ENCODE measurements around the gene MKLN1.
"Not testable (repeated sequence)": the region's sequence is repeated elsewhere in the genome, so short reads cannot be mapped to it uniquely, and the experiment has no call there.

Gene MKLN1

DNA sequence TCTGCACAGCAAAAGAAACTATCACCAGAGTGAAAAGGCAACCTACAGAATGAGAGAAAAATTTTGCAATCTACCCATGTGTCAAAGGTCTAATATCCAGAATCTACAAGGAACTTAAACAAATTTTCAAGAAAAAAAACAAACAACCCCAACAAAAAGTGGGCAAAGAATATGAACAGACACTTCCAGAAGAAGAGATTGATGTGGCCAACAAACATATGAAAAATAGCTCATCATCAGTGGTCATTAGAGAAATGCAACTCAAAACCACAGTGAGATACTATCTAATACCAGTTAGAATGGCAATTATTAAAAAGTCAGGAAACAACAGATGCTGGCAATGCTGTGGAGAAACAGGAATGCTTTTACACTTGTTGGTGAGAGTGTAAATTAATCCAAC, 7.1 kb upstream of the MKLN1 start:
- DNase-seq = no peak

DNA sequence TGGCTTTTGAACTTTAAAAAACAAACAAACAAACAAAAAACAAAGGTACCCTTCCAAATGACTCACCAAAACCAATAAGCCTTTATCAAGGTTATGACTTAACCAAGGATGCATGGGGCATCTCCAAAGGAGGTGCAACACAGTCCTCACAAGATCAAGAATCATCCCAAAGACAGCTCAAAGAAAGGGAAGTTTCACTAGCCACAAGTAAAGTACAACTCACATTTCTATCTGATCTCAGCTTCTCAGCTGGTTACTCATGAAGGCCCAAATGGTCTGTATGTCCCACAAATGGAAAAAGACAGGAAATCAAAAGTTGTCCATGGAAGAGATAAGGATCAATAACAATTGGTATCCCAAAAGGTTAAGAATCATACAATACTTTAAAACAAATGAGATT, 6.0 kb upstream of the MKLN1 start:
- no peak for DNase-seq

DNA sequence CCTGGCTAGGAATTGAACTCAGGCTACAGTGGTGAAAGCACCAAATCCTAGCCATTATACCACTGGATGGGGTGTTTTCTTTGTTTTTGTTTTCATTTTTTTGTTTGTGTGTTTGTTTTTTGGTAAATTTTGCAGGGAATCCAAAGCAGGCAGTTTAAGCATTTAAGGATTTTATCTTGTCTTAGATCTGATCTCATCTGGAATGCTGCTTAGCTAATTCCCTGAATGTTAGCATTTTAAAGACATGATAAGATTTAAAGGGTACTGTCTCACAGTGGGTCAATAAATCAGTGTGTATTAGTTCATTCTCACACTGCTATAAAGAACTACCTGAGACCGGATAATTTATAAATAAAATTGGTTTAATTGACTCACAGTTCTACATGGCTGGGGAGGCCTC, 5.6 kb upstream of the MKLN1 start:
- no peak for DNase-seq

DNA sequence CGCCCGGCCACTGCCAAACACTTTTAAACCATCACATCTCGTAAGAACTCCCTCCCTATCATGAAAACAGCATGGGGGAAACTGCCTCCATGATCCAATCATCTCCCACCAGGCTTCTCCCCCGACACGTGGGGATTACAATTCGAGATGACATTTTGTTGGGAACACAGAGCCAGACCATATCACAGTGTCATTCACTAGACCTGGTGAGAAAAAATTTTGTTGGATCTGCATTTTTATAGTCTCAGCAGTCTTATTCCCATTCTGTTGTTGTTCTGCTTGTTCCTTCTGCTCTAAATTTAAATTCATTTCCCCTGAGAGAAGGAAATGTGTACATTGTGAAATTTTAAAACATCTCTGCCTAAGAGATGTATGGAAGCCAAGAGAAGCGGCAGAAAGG, 4.8 kb upstream of the MKLN1 start:
- DNase-seq = no peak

GRCh38 chr7:131325179-131325840, 2.4 kb upstream of the MKLN1 start:
- DNase-seq = no peak

GRCh38 chr7:131326576-131326975, 1.1 kb upstream of the MKLN1 start:
- no peak for DNase-seq

DNA sequence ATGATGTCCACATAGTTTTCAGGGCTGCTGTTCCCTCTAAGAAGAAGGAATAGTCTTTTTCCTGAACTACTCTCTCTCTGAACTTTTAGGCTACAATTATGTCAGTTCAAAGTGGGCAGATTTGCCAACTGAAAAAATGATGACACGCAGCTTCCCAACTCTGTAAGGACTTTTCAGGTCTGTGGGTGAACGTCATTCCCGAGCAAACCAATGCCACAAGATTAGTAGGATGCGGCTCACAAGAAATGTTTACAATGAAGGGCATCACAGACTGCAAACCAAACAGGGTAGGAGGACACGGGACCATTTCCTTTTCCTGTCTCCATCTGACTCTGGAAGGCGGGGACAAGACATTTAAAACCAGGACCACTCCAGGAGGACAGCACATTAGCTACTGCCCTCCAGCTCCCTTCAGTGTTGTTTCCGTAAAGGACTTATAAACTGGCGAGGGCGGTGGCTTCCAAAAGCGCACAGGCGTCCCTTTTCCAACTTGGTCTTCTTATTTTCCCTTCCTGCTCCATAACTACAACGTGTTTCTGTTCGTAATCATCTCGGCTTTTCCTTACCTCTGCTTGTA, 539 bp upstream of the MKLN1 start:
- DNase-seq = no peak

DNA sequence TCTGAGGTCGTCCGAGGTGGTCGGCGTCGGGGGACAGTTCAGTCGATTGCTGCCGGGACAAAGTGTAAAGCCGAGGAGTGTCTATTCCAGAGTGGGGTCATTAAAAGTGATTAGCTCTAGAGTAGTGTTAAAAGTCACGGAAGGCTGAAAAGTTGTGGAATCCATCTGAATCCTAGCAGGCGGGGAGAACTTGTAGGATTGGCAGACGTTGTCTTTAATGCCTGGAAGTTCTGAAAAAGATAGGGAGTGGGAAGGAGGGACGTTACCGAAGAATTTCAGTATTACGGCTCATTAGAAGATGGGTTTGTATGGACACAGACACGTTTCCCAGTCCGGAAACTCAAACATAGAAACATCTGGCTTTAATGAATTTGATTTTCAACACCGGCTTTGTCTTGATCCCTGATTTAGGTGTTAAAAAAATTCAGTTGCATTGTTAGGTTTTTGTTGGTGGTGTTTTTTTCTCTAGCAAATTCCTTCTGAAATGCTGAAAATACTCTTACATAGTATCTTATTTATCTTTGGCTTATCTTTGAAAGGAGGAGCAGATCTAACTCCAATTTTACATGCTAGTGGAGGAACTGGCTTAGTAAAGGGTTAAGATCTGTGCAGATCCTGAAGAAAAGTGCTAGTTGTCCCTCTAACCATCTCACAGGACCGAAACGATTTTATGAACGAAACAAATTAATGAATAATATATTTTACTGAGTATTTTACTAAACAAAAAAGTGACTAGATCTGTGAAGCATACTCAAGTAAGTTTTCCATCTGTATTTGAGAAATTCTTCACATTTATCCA, 900 bp downstream of the MKLN1 start:
- no peak for DNase-seq

GRCh38 chr7:131329176-131329570, 1.5 kb downstream of the MKLN1 start:
- DNase-seq = no peak

- DNase-seq = no peak
These were observed 2.6 kb downstream of the MKLN1 start for GRCh38 chr7:131330299-131330698.

- no peak for DNase-seq
These were observed 4.1 kb downstream of the MKLN1 start for GRCh38 chr7:131331806-131332205.

DNA sequence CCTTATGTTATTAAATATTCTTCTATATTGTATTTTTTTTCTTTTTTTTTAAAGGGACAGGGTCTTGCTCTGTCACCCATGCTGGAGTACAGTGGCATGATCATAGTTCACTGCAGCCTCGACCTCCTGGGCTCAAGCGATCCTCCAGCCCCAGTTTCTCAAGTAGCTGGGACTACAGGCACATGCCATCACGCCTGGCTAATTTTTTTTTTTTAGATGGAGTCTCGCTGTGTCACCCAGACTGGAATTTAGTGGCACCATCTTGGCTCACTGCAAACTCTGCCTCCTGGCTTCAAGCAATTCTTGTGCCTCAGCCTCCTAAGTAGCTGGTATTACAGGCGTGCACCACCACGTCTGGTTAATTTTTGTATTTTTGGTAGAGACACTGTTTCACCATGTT, 5.1 kb downstream of the MKLN1 start:
- not testable (repeated sequence) for DNase-seq

DNA sequence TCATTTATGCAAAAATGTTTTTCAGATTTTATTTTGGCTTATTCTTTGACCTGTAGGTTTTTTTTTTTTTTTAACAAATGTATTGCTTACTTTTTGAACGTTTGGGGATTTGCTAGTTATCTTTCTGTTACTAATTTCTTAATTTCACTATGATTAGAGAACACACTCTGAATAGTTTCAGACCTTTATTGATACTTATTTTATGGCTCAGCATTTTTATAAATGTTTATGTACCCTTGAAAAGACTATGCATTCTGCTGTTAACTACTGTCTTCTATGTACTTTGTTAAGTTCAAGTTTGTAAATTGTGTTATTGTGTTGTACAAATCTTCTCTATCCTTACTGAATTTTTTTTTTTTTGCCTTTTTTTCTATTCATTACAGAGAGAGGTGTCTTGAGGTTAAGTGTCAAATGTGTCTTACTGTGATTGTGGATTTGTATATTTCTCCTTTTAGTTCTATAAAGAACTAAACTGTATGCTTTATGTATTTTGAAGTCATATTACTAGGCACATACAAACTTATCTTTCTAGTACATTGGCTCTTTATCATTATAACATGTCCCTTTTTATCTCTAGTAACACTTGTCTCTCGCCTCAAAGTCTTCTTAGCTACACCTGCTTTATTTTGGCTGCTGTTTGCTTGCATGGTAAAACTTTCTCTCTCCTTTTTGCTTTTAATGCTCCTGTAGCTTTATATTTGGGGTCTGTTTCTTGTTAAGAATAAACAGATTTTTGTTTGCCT, 8.1 kb downstream of the MKLN1 start:
- no peak for DNase-seq

DNA sequence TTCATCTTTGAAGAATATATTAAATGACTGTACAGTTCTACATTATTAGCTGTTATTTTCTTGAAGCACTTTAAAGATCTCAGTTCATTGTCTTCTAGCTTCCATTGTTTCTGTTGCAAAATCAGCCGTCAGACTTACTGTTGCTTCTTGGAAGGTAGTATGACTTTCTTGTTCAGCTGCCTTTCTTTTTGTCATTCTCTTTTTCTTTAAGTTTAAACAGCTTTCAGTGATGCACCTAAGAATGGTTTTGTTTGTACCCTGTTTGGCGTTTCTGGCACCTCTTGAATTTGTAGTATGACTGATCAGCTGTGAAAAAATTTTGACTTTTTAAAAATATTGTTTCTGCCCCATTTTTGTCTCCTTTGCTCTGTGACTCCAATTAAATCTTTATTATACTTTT, 9.3 kb downstream of the MKLN1 start:
- DNase-seq = no peak

DNA sequence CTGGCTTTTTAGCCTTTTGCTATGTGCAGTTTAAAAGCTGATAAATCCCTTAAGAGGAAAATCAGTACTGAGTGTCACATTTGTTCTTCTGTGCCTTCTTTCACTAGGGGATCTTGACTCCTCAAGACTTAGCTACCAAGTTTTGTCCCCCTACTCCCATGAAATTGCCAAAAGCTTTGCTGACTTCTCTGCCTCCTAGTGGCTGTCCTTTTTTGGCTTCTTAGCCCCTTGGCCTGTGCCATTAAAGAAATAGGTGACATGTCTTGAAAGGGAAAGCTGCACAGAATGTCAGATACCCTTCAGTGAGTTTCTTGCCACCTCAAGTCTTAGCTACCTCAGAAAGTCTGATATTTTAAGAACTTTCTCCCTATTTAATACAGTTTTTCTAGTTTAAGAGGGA, 10.5 kb downstream of the MKLN1 start:
- DNase-seq = no peak

DNA sequence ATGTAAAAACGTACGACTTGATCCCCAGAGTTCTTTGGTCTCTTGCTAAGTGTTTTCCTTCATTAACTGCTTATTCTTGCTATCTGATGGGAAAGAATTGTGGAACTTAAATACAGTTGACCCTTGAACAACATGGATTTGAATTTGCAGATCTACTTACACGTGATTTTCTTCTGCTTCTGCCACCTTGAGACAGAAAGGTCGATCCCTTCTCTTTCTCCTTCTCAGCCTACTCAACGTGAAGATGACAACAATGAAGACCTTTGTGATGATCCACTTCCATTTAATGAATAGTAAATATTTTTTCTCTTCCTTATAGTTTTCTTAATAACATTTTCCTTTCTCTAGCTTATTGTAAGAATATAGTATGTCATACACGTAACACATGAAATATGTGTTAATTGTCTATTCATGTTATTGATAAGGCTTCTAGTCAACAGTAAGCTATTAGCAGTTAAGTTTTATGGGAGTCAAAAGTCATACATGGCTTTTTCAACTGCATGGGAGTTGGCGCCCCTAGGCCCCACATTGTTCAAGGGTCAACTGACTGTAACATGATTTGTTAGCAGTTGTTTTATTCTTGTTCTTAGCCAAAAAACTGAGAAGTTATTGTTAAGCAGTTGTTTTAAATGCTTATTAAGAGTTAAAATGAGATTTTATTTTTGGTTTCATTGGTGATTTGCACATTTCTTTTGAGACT, 11.2 kb downstream of the MKLN1 start:
- no peak for DNase-seq

GRCh38 chr7:131341690-131342089, 14.0 kb downstream of the MKLN1 start:
- no peak for DNase-seq

DNA sequence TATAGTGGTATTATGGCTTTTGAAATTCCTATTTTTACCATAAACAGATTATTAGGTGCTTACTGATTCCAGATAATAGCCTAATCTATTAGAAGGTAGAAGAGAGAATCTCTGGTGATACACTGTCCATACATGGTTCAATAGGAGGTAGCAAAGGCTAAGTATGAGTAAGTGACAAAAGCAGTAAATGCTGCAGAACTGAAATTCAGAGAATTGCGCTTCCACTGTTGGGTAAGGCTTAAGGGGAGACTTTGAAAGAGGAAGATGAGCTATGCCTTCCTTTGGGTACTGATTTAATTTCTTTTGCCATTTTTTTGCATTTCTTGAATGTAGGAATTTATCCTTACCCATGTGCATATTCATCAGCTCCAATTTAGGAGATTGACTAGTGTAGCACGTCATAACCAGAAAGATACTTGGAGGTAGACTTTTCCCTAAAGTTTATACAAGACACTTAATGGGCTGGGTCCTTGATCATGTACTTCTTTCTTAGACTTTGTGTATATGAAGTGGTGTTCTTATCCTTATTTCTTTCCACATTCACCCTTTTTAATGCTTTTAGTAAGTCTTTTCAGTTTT, 15.3 kb downstream of the MKLN1 start:
- DNase-seq = no peak

- no peak for DNase-seq
These were observed 19.4 kb downstream of the MKLN1 start for GRCh38 chr7:131346885-131347592.

DNA sequence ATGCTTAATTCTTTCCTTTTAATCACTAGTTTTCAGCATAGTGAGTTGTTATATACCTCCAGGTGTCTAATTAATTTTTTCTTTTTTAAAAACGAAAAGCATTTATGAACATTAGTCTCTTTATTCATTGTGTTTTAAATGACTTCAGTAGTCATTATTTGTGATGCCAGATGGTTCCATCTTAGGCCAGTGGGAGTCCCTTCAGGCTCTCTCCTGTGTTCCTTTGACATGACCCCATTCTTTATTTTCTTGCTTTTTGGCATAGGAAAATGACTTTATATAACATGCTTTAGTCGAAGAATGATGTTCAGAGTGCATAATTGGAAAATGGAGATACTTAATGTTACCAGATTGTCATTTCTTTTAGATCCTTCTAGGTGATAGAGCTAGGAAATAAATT, 24.4 kb downstream of the MKLN1 start:
- no peak for DNase-seq

DNA sequence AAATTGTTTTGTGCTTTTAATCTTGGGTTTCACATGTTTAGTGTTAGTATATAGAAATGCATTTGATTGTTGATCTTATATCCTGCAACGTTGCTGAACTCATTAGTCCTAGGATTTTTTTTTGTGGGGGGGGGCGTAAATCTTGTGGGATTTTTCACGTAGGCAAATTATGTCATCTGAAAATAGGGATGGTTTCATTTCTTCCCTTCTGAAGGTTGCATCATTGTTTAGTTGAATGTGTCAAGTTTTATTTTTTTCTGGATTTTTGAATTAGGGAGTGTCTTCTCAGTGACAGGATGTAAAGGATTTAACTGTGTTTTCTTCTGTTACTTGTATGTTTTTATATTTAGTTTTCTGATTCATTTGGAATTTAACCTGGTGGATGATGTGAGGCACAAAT, 26.7 kb downstream of the MKLN1 start:
- DNase-seq = no peak
